Measurements from ENCODE around the gene RAB27B. TPM values are rescaled to one million over a fixed set of nuclear protein-coding genes. Genes with fewer than 3 reads are reported as not detected.
"Not testable (repeated sequence)": the region's sequence is repeated elsewhere in the genome, so short reads cannot be mapped to it uniquely, and the experiment has no call there.

The RAB27B gene
- total and polyA plus RNA-seq, 2 donors (not counting 1 experiment from before 2014, with no cell fraction given): 0.01 to 0.07 TPM

- DNase-seq (no peak), ATAC-seq (ENCODE audit: low read depth) (no peak)
- Histone ChIP-seq H3K9ac (ENCODE audit: low read length) (no peak overlapping the region), H3K9me3 (ENCODE audit: control extremely low read depth in 1 of 3, control insufficient read depth in 2 of 3, insufficient read depth in 1 of 3, low read length in 2 of 3) (no peaks in the 10 kb centered on the region), H3K79me2 (ENCODE audit: control insufficient read depth, insufficient read depth, low read length) (no peaks in the 10 kb centered on the region), H3K4me2 (replicated peaks; ENCODE audit: low read depth, low read length, poor library complexity, severe bottlenecking) (no peak overlapping the region), H3K27ac (ENCODE audit: low read length in 2 of 2) (no peak overlapping the region), H3K4me1 (ENCODE audit: control insufficient read depth in 2 of 2, insufficient read depth in 2 of 2, low read length in 2 of 2) (no peaks in the 10 kb centered on the region), H3K4me3 (ENCODE audit: control extremely low read depth in 1 of 5, extremely low read depth in 1 of 5, insufficient read depth in 1 of 5, low read depth in 2 of 5, low read length in 4 of 5) (no peak overlapping the region), H3K27me3 (replicated peaks in 1 of 4; ENCODE audit: control extremely low read depth in 1 of 4, control insufficient read depth in 3 of 4, insufficient read depth in 4 of 4, low read length in 3 of 4) (no peaks in the 10 kb centered on the region), H4K20me1 (ENCODE audit: control insufficient read depth, insufficient read depth, low read length, poor library complexity, severe bottlenecking) (no peaks in the 10 kb centered on the region), H2AFZ (ENCODE audit: insufficient read depth, low read depth, low read length, poor library complexity, severe bottlenecking) (no peak overlapping the region), H3K36me3 (replicated peaks in 1 of 2; ENCODE audit: control extremely low read depth in 1 of 2, control insufficient read depth in 1 of 2, extremely low read depth in 1 of 2, insufficient read depth in 2 of 2, low read length in 1 of 2) (no peaks in the 10 kb centered on the region)
- Mint-ChIP-seq H3K27me3 (no peaks in the 10 kb centered on the region), H3K4me3 (no peak overlapping the region), H3K9me3 (ENCODE audit: insufficient read depth) (no peaks in the 10 kb centered on the region), H3K4me1 (no peaks in the 10 kb centered on the region), H3K27ac (no peak overlapping the region)
- POLR2A ChIA-PET: no interaction called here
- no peak for TF ChIP-seq EZH2 (IDR thresholded peaks at IDR 0.05; ENCODE audit: borderline replicate concordance, insufficient read depth, low read depth, low read length, poor library complexity, severe bottlenecking)
- no peak for TF ChIP-seq CTCF (IDR thresholded peaks at IDR 0.05)
- intact Hi-C loops (cut with micrococcal nuclease): no loop called here
- no CpG with 5 or more reads among the region's 3 CpGs for WGBS (ENCODE audit: insufficient coverage)
- CTCF ChIA-PET: no interaction called here
These were observed 22.3 kb downstream of the RAB27B start for GRCh38 chr18:54850598-54850997.

- ChIA-PET POLR2A (no interaction called here), CTCF (no interaction called here)
- Mint-ChIP-seq H3K4me1 (no peaks in the 10 kb centered on the region), H3K27ac (no peak overlapping the region), H3K4me3 (no peak overlapping the region), H3K9me3 (ENCODE audit: insufficient read depth) (no peaks in the 10 kb centered on the region), H3K27me3 (peaks cover 4% of the 10 kb centered on the region)
- TF ChIP-seq EZH2 (IDR thresholded peaks at IDR 0.05; ENCODE audit: borderline replicate concordance, insufficient read depth, low read depth, low read length, poor library complexity, severe bottlenecking) (no peak), CTCF (IDR thresholded peaks at IDR 0.05) (no peak)
- intact Hi-C loops (cut with micrococcal nuclease): no loop called here
- Histone ChIP-seq H3K36me3 (replicated peaks in 1 of 2; ENCODE audit: control extremely low read depth in 1 of 2, control insufficient read depth in 1 of 2, extremely low read depth in 1 of 2, insufficient read depth in 2 of 2, low read length in 1 of 2) (no peaks in the 10 kb centered on the region), H3K27ac (ENCODE audit: low read length in 2 of 2) (no peak overlapping the region), H3K27me3 (replicated peaks in 1 of 4; ENCODE audit: control extremely low read depth in 1 of 4, control insufficient read depth in 3 of 4, insufficient read depth in 4 of 4, low read length in 3 of 4) (no peaks in the 10 kb centered on the region), H2AFZ (ENCODE audit: insufficient read depth, low read depth, low read length, poor library complexity, severe bottlenecking) (no peak overlapping the region), H3K4me1 (ENCODE audit: control insufficient read depth in 2 of 2, insufficient read depth in 2 of 2, low read length in 2 of 2) (no peaks in the 10 kb centered on the region), H3K4me2 (replicated peaks; ENCODE audit: low read depth, low read length, poor library complexity, severe bottlenecking) (no peak overlapping the region), H3K4me3 (ENCODE audit: control extremely low read depth in 1 of 5, extremely low read depth in 1 of 5, insufficient read depth in 1 of 5, low read depth in 2 of 5, low read length in 4 of 5) (no peak overlapping the region), H3K9me3 (ENCODE audit: control extremely low read depth in 1 of 3, control insufficient read depth in 2 of 3, insufficient read depth in 1 of 3, low read length in 2 of 3) (no peaks in the 10 kb centered on the region), H4K20me1 (ENCODE audit: control insufficient read depth, insufficient read depth, low read length, poor library complexity, severe bottlenecking) (no peaks in the 10 kb centered on the region), H3K79me2 (ENCODE audit: control insufficient read depth, insufficient read depth, low read length) (no peaks in the 10 kb centered on the region), H3K9ac (ENCODE audit: low read length) (no peak overlapping the region)
- ATAC-seq (ENCODE audit: low read depth): no peak
- no peak for DNase-seq
- WGBS (ENCODE audit: insufficient coverage): 20% methylated on average over 1 of the region's 6 CpGs
These were observed 24.8 kb downstream of the RAB27B start for GRCh38 chr18:54852780-54853675.

GRCh38 chr18:54855050-54855449 lies 26.8 kb downstream of the RAB27B start:
- H3K9ac ChIP-seq (ENCODE audit: low read length); ATAC-seq (ENCODE audit: low read depth); H3K9me3 Mint-ChIP-seq (ENCODE audit: insufficient read depth); intact Hi-C loops (cut with micrococcal nuclease); H4K20me1 ChIP-seq (ENCODE audit: control insufficient read depth, insufficient read depth, low read length, poor library complexity, severe bottlenecking); H3K4me3 ChIP-seq (ENCODE audit: control extremely low read depth in 1 of 5, extremely low read depth in 1 of 5, insufficient read depth in 1 of 5, low read depth in 2 of 5, low read length in 4 of 5); POLR2A ChIA-PET; H3K27ac ChIP-seq (ENCODE audit: low read length in 2 of 2); H3K79me2 ChIP-seq (ENCODE audit: control insufficient read depth, insufficient read depth, low read length); H3K27ac Mint-ChIP-seq; H3K4me1 ChIP-seq (ENCODE audit: control insufficient read depth in 2 of 2, insufficient read depth in 2 of 2, low read length in 2 of 2); DNase-seq; H3K9me3 ChIP-seq (ENCODE audit: control extremely low read depth in 1 of 3, control insufficient read depth in 2 of 3, insufficient read depth in 1 of 3, low read length in 2 of 3); H3K27me3 ChIP-seq (replicated peaks in 1 of 4; ENCODE audit: control extremely low read depth in 1 of 4, control insufficient read depth in 3 of 4, insufficient read depth in 4 of 4, low read length in 3 of 4); H3K36me3 ChIP-seq (replicated peaks in 1 of 2; ENCODE audit: control extremely low read depth in 1 of 2, control insufficient read depth in 1 of 2, extremely low read depth in 1 of 2, insufficient read depth in 2 of 2, low read length in 1 of 2); H3K4me2 ChIP-seq (replicated peaks; ENCODE audit: low read depth, low read length, poor library complexity, severe bottlenecking); H3K27me3 Mint-ChIP-seq; H2AFZ ChIP-seq (ENCODE audit: insufficient read depth, low read depth, low read length, poor library complexity, severe bottlenecking); H3K4me3 Mint-ChIP-seq; H3K4me1 Mint-ChIP-seq; CTCF ChIA-PET: not testable (repeated sequence)
- WGBS (ENCODE audit: insufficient coverage): 100% methylated on average over 3 of the region's 3 CpGs
